Measurements from ENCODE around the gene UBN2.

The UBN2 gene

DNA sequence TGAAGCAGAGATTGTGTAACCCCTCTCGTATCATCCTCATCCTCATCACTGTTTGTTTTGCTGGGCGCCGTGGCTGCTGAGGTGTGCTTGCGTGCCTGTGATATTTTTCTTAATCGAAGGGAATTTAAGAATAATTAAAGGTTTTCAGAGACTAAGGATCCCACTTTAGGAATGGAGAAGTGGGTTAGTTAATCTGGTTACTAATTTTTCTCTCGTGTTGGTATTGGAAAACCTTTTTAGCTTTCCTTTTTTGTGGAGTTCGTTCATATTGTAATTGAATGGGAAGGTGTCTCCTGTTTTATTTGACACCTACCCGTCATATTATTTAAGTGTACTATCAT is 1.3 kb downstream of the UBN2 start:
- no peak for FAIRE-seq

DNA sequence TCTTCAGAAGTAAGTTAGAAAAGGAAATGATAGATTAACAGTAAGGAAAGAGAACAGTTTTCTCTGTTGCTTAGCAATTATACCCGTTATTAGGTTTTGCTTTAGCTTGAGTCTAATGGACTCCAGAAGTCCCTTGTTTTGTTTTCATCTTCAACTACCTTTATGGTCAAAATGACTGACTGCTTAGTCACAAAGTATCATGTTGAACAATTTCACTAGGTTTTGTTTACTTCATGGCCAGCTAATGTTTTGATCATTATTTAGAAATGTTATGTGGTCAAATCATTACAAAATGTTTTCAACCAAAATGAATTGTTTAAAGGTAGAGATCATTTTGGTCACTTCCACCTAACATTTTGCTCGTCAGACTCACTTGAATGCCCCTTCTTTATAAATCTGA is 1.9 kb downstream of the UBN2 start:
- no peak for FAIRE-seq

DNA sequence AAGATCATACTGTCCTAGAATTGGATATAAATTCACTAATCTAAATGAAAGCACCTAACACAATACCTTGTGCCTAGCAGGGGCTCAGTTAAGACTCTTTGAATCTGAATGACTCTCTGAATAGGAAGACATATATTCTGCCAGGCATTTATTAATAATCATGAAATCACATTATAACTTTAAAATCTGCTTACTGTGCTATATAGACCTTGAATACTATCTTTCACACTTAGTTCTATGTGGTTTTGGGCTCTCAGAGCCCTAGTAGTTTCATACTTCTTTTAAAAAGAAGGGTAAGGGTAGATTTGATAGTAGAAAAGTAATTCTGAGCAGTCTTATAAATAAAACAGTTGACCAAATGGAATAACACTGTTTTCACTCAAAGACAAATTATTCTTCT is 10.2 kb downstream of the UBN2 start:
- FAIRE-seq, result no peak

DNA sequence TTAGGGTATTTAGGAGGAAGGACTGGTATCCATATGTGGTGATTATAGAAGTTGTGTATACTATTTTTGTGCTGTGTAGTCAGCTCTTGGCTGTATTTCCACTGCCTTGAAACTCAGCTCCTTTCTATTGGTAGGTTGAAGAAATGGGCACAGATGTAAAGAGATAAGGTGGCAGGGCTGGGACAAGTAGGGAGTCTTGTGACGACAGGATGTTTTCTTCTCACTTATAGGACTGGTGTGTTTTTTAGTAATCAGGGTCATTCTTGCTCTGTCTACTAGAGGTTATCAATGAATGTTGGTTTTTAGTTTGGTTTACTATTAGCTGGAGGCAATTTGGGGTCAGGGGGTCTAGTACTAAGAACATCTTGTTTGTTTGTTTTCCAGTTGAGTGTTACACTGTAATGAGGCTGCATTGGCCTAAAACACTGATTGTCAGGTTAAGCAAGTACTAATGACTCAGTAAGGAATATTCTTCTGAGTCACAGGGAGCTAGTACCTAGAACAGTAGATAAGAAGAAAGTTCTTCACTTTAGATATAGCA is 11.8 kb downstream of the UBN2 start:
- FAIRE-seq, result no peak

DNA sequence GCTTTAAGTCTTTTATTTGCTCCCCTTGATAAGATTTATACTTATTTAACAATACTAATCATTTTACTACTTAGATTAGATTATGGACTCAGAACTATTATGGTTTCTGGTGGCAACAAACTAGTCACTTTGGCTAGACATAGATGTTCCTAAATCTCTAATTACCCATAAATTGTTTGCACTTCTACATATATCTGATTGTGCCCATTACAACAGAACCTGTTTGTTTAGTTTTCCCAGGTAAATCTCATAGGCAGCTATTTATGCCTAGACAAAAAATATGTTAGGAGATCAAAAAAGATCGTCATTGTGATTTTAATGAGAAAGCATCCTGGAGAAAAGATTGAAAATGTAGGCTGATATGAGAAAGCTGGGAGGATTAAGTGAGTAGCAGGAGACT is 14.4 kb downstream of the UBN2 start:
- FAIRE-seq, result no peak

DNA sequence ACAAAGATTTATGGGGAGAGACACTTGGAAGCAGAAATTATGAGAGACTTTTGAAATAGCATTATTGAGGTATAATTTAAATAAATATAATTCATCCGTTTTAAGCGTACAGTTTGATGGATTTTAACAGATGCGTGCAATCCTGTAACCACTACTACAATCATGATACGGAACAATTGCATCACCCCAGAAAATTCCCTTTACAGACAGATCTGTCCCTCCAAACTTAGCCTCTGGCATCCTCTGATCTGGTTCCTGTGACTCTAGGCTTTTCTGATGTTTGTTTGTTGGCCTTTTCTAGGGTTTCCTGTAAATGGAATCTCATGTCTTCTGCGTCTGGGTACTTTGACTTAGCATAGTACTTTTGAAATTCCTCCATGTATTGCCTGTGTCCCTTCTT is 15.5 kb downstream of the UBN2 start:
- FAIRE-seq, result no peak

DNA sequence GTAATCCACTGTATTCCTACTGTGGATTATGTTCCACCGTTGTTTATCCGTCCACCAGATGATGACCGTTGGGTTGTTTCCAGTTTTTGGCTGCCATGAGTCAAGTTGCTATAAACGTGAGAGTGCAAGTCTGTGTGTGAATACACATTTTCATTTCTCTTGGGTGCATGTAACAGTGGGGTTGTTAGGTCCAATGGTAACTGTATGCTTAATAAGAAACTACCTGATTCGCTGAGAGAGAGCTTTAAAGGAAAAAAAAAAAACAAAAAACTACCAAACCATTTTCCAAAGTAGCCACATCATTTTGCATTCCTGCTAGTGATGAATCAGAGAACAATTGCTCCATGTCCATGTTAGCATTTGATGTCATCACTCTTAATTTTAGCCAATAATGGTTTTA is 15.9 kb downstream of the UBN2 start:
- no peak for FAIRE-seq

DNA sequence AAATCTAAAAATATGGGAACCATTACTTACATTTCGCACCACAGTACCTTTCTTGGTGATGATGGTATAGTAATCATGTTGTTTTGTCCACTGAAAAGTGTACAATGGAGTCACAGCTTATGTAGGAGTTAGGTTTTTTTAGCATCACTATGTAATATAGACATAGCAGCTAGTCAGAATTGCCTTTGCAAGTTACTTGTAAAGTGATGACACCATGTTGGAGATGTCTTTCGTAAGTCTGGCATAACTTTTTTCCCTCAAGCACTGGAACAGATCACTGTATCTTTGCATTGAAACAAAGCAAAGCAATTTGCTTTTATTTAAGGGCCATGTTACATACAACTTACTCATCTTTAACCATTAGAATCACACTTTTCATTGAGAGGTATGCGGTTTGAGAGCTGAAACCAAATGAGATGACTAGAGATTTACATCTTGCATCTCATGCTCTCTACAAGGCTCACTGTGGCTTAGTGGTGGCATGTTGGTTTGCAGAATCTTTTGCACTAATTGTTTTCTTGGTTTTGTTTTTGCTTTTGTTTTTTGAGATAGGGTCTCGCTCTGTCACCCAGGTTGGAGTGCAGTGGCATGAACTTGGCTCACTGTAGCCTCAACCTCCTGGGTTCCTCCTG is 18.3 kb downstream of the UBN2 start:
- FAIRE-seq, result no peak

DNA sequence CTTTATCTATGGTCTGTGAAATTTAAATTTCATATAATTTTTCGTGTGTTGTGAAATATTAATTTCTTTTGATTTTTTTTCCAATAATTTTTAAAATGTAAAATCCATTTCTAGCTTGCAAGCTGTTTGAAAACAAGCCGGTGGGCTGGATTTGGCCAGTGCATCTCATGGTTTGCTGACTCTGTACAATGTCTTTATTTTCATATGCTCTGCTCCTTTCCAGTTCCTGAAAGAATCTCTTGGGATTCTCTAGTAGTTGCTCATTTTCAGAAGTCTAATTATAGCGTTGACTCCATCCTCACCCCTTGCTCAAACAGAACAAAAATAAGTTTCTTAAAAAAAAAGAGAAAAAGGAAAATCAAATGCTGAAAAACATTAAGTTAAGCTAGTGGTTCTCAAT is 21.4 kb downstream of the UBN2 start:
- FAIRE-seq, result no peak

DNA sequence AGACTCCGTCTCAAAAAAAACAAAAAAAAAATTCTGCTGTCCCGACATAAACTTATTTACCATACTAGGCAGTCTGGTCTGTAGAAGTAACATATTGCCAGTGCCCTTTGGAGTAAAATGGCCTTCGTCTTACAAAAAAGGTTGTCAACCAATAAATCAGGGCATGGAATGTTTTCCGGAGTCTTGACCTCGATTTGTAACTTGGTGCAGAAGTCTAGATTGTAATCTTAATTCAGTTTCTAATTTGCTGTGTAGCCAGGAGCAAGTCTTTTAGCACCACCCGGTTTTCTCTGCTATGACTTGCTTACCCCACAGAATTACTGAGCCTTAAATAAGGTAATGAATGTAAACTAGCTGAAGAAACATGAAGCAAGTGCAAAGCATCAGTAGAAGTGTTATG is 23.2 kb downstream of the UBN2 start:
- no peak for FAIRE-seq

DNA sequence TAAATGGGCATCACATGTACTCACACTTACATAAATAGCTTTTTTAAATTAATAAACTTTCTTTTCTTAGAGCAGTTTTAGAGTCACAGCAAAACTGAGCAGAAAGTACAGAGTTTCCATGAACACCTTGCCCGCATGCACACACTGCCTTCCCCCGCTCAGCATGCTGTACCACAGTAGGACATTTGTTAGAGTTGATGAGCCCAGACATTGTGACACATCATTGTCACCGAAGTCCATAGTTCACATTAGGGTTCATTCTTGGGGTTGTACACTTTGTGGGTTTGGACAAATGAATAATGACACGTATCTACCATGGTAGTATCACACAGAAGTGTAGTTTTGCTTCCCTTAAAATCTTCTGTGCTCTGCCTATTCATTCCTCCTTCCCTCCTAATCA is 23.7 kb downstream of the UBN2 start:
- FAIRE-seq, result no peak

DNA sequence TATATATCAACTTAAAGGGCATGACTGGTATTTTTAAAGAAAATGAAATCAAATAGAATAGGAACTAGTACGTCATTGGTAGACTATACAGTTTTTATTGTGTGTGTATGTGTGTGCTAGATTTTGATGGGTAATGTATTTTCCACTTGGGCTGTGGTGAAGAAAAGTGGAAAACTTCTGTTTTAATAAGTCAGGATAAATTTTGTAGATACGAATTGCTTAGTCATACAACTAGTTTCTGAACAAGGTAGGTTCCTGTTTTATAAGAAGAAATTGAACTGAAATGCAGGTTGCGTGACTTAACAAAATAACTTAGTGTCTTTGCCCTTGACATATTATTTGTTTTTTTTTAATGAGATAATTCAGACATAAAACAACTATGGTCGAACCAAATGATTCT is 24.3 kb downstream of the UBN2 start:
- no peak for FAIRE-seq

DNA sequence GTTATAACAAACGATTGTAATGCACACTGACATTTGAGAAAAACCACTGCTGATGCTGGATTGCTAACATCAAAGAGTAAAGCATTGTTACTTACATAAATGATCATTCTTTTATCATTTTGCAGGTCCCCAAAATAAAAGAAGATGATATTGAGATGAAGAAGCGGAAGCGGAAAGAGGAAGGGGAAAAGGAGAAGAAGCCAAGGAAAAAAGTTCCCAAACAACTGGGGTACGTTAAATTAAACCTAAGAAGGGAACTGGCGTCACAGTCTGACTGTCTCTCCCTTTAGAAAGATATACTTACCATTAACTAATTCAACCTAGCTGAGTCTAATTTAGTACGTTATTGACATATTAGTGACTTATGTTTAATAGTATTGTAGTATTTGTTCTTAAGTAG is 28.1 kb downstream of the UBN2 start:
- no peak for FAIRE-seq

DNA sequence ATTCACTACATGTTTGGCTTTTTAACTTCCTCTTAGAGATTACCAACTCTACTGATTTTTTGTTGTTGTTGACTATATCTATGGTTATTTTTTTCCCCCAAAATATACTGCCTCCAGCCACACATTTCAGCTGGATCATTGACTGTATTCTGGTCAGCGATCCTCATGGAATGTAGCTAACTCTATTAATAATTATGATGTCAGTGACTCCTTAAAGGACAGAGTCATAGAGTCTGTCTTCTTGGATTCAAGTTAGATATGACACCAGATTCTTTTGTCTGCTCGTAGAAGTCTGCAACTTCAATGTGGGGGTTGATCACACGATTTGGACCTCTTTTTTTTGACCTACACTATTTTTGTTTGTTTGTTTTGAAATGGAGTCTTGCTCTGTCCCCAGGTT is 33.2 kb downstream of the UBN2 start:
- no peak for FAIRE-seq

DNA sequence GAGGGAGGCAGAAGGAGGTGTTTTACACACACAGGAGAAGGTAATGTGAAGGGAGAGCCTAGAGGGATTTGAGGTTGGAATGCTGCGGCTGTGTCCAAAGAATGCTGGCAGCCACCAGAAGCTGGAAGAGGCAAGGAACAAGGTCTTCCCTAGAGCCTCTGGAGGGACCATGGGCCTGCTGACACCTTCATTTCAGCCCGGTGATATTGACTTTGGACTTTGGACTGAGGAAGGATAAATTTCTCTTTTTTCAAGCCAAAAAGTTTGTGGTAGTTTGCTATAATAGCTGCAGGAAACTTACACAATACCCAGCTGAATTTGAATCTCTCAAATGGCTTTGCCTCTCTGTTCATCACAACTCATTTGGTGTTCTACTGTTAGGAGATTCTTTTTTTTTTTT is 34.6 kb downstream of the UBN2 start:
- no peak for FAIRE-seq

DNA sequence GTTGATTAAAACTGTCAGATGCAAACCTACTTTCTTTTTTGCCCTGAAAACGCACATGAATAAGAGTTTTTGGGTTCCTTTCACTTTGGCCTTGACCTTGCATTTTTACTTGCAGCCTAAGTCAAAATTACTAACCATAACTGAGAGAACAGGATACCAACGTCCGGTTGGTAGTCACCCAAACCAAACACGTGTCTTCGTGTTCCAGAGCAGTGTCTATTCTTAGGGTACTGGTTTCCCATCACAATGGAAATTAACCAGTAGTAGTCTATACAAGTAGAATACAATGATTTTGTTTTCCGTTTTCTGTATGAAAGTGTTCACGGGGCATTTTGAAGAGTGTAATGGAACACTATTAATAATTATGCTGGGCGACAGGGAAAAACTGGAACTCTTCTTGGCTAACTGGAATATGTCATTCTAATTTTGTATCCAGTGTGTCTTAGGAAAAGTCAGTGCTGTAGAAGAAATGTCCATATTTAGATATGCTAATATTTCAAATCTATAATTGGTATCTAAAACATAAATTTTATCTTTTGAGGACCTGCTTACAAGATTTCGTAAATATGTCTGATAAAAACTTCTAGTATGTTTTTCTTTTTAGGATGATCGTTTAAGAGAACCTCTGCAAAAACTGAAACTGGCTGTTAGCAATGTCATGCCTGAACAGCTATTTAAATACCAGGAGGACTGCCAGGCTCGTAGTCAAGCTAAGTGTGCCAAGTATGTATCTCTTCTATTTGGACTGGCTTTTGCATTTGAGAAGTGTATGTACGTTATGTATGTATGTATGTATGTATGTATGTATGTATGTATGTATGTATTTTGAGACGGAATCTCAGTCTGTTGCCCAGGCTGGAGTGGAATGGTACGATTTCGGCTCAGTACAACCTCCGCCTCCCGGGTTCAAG is 40.9 kb downstream of the UBN2 start:
- FAIRE-seq, result no peak

DNA sequence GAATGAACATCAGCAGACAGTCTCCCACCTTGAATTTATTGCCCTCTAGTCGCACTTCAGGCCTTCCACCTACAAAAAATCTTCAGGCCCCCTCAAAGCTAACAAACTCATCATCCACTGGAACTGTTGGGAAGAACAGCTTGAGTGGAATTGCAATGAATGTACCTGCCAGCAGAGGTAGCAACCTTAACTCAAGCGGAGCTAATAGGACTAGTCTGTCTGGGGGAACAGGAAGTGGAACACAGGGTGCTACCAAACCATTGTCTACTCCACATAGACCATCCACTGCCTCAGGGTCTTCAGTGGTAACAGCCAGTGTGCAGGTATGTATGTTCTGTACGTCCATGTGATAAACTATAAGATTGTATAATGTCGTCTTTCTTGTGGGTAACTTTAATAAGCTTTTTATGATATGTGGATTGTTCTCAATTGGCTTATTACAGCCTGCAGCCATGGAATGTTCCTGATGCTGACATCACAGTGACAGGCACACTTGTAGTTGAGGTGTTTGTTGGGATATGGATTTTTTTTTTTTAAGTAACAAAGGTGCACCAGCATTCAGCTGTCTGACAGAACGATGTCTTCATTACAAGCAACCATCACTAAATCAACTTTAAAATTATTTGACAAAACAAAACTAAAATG is 53.3 kb downstream of the UBN2 start:
- FAIRE-seq, result no peak

DNA sequence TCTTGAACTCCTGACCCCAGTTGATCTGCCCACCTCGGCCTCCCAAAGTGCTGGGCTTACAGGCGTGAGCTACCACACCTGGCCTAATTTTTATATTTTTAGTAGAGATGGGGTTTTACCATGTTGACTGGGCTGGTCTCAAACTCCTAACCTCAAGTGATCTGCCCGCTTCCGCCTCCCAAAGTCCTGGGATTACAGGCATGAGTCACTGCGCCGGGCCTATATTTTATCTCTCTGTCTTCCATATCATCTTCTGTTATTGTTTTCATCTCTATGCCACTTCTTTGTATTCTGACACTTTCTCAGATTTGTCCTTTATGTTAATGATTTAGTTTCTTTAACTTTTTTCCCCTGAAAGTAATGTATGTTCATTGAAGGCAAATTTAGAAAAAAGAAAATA is 55.1 kb downstream of the UBN2 start:
- no peak for FAIRE-seq

DNA sequence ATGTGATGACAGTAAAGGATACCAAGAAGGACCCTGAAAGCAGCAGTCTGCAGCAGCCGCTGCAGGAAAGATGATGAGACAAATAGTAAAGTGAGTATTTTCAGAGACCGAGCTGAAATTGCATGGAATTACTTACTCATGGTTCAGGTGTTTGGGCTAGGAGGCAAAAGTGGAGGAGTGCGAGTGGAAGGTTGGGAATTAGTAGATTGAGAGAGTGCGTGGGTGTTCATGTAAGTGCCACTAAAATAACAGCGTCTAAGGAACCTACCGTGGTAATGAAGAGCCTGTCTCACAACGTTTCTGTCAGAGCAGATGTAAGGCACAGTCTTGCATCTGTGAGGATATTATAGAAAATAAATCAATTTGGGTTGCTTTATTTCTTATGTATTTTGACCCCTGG is 61.8 kb downstream of the UBN2 start:
- FAIRE-seq, result no peak

DNA sequence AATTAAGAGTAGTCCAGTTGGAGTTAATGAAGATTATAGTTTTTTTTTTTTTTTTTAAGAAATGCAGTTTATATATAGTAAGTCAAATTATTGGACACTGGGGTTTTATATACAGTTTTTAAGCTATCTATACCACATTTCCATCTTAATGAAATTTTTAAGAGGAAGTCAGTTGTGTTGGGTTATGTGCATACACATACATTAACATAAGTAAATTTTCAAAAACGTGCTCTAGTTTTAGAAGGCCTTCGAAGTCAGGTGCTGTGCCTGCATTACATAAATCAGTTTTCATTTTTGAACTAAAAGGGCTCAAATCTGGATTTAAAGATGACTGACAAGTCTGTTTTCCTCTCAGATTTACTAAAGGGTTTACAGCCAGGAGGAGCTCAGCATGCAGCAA is 62.5 kb downstream of the UBN2 start:
- FAIRE-seq, result no peak

DNA sequence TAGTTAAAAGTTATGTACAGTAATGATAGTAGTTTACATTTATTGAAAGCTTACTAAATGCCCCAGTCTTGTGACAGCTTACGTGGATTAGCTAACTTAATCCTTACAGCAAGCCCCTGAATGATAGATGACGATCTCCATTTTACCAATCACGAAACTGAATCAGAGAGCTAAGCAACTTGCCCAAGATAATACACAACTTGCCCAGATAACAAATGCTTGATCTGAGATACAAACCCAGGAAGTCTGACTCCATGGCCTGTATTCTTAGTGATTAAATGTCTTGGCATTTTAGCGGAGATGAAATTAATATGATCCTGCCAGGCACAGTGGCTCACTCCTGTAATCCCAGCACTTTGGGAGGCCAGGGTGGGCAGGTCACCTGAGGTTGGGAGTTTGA is 63.2 kb downstream of the UBN2 start:
- no peak for FAIRE-seq

DNA sequence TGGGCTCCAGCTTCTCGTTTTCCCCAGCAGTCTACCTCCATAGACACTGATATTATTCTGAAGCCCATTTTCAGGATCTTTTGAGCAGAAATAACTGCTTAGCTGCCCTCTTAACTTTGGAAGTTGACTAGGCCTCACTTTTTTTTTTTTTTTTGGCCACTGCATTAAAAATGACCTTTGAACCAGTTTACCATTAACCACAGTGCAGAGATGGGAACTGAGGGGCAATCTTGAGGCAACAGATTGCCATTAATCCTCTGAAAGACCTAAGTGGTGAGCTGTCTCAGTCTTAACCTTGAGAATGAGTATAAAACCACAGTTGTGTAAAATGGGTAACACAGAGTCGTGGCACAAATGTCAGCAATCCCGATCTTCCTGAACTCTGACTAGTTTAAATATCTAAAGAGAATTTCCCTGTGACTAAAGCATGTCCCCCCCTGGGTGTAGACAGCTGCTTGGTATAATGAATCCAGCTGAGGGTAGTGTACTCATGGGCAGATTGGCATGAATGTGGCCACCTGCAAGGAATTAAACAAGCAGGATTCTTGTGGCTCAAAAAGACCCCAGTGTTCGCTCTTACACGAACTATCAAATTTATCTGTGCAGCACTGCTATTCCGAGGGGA is 64.0 kb downstream of the UBN2 start:
- no peak for FAIRE-seq

DNA sequence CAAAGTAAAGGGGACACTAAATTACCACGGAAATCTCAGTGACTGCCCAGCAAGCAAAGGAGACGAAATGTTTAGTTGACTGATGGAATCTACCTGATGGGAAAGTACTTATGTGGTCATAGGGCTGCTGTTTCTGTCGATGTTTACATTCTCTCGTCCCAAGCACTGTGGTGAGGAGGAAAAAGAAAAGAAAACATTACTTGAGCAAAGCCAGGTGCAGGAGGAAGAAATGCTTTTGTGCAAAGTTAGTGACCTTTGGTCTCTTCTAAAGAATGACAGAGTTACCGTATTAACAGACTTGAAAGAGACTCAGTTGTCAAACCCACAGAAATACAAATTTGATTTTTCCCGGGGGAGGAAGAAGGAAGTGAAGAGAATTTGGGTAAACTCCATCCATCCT is 66.8 kb downstream of the UBN2 start:
- no peak for FAIRE-seq

DNA sequence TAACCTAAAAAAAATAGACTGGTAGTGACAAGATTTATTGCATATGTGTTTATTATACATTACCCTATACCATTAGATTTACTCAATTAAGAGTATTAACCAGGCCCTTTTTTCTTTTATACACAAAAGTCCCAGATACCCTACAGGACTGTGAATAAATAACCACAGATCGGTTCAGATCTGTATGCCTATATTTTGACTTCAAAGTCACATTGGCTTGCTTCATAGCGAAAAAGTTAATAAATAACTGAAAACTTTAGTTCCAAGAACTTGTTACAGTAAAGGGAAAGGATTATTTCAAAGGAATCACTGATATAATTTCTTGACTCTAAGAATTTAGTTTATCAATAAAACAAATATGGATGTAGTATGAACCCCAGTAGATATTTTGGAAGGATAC is 68.3 kb downstream of the UBN2 start:
- no peak for FAIRE-seq
